GM18499 (cell line): Measurements from ENCODE around the gene VSTM1.

ENCODE experiments used
- ATAC-seq: cut with Tn5 transposase; IDR thresholded peaks from one replicate; pipeline ENCODE4 v1.9.1; 2021; ENCODE audit warnings: moderate number of reproducible peaks; ENCODE audit not compliant: insufficient read depth, unreplicated experiment

Gene VSTM1

DNA sequence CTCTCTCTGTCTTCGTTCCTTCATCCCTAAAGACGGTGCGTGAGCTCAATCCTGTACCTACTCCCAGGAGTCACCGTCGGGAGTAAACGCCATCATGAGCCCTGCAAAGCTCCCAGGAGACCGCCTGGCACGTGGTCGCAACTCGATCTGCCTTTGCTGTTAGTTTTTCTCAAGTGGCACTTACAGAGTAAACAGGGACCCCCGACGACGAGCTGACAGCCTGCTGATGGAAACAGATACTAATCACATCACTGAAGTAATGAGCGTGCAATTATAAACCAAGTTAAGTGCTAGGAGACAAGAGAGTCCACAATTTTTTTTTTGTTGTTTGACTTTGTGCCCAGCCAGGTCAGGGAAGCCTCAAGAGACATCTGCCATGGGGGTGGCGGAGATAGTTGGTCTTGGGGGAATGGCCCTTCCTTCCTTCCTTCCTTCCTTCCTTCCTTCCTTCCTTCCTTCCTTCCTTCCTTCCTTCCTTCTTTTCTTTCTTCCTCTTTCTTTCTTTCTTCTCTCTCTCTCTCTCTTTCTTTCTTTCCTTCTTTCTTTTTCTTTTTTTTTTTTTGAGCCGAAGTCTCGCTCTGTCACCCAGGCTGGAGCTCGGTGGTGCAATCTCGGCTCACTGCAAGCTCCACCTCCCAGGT is 48.7 kb downstream of the VSTM1 start:
- ATAC-seq = no peak

DNA sequence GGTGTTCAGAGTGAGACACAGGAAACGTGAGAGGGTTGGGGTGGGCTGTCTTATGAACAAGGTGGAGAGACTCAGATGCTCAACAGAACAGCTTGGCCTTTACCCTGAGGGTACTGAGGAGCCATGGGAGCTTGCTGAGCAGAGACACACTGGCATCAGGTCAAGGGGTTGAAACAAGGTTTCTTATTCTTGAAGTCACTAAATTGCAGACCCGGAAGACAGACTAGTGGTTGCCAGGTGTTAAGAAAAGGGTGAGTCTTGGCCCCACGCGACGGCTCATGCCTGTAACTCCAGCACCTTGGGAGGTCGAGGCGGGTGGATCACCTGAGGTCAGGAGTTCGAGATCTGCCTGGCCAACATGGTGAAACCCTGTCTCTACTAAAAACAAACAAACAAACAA is 49.8 kb downstream of the VSTM1 start:
- no peak for ATAC-seq

DNA sequence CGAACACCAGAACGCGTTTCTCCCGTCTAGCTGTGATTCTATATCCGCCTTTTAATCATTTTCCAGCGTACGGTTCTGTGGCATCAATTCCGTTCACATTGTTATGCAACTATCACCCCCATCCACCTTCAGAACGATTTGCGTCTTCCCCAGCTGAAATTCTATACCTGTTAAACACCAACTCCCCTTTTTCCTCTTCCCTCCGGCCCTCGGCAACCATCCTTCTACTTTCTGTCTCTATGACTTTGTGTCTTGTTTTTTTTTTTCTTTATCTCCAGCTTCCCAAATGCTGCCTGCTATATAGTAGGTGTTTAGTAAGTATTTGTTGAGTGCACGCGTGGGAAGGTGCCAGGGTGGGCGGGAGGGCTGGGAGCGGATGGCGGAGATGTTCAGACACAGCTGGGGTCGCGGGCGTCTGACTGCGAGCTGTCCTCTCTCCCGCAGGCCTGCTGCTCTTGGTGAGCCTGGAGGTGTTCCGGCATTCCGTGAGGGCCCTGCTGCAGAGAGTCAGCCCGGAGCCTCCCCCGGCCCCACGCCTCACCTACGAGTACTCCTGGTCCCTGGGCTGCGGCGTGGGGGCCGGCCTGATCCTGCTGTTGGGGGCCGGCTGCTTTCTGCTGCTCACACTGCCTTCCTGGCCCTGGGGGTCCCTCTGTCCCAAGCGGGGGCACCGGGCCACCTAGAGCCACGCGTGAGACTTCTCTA is 52.0 kb downstream of the VSTM1 start:
- ATAC-seq = no peak

GRCh38 chr19:54010474-54010873 is 53.2 kb downstream of the VSTM1 start:
- no peak for ATAC-seq

DNA sequence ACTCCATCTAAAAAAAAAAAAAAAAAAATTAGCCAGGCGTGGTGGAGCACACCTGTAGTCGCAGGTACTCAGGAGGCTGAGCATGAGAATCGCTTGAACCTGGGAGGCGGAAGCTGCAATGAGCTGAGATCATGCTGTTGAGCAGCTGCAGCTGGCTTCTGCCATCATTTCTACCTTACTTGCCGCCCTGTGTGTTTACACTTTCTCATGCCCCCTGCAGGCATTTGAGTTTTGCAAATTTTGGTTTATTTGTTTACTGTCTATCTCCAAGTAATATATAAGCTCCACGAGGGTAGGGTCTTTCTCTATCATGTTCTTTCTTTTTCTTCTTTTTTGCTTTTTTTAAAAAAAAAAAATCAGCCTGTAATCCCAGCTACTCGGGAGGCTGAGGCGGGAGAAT is 54.3 kb downstream of the VSTM1 start:
- ATAC-seq = no peak

GRCh38 chr19:54002495-54003315 is 61.0 kb downstream of the VSTM1 start:
- ATAC-seq = no peak

DNA sequence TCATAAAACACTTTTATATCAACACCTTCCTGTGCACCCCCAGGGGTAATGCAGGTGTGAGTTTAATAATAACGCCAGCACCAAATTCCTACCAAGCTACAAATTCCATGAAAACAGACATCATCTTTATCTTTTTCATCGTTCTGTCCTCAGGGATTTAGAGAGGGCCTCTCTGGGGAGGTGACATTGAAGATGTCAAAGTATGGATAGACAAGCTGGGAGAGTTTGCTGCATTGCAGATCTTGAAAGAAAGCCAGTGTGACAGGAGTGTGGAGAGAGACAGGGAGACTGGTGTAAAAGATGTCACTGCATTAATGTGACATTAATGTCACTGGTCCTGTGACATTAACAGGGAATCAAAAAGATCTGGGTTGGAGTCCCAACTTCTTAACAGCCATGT is 62.2 kb downstream of the VSTM1 start:
- ATAC-seq = no peak

DNA sequence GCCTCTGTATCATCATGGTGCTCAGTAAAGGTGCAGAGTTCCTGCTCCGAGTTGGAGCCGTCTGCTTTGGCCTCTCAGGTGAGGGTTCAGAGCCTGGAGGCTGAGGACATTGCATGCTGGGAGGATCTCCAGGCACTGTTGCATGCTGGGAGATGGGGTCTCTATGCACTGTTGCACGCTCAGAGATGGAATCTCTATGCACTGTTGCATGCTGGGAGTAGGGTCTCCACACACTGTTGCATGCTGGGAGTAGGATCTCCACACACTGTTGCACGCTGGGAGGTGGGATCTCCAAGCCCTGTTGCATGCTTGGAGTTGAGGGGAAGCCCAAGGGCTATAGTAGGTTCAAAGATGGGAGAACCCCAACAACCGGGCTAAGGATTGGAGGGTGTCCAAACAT is 64.0 kb downstream of the VSTM1 start:
- ATAC-seq = no peak

GRCh38 chr19:53998223-53998622 is 65.5 kb downstream of the VSTM1 start:
- ATAC-seq = no peak

GRCh38 chr19:53994811-53995210 is 68.9 kb downstream of the VSTM1 start:
- no peak for ATAC-seq

DNA sequence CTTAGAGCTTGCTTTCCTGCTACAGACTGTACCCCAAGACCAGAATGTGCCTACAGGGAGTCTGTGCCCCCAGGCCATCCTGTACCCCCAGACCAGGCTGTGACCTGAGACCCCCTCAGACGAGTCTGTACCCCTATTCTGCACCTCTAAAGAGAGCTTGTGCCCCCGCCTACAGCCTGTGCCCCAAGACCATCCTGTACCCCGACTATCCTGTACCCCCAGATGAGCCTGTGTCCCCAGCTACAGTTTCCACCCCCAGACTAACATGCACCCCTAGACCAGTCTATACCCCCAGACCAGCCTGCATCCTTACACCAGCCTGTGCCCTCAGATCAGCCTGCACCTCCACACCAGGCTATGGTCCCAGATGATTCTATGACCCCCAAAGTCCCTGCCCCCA is 70.2 kb downstream of the VSTM1 start:
- ATAC-seq = no peak

DNA sequence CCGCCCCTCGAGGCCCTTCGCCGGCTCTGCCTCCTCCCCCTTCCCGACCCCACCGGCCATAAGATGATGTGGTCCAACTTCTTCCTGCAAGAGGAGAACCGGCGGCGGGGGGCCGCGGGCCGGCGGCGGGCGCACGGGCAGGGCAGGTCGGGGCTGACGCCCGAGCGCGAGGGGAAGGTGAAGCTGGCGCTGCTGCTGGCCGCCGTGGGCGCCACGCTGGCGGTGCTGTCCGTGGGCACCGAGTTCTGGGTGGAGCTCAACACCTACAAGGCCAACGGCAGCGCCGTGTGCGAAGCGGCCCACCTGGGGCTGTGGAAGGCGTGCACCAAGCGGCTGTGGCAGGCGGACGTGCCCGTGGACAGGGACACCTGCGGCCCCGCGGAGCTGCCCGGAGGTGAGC is 70.9 kb downstream of the VSTM1 start:
- no peak for ATAC-seq

DNA sequence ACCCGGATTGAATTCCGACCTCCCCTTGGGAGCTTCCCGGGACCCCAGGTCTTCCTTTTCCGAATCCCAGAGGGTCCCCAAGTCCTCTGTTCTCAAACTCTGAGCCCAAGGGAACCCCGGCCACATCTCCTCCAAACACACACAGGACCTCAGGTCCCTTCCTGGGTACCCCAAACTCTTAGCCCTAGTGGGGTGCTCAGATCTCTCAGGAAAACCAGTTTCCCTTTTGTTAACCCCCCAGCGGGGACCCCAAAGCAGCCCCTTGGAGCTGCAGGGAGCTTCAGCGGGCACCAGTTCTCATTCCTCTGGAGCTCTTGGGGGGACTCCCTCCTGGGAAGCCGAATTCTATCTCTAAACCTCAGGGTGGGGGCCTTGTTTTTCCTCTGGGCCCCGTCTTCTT is 71.5 kb downstream of the VSTM1 start:
- no peak for ATAC-seq

GRCh38 chr19:53991224-53992113 is 72.2 kb downstream of the VSTM1 start, which contains the start of gene CACNG6:
Gene CACNG6 (plus strand): TSS chr19:53991637. CDS start chr19:53992878, 1,241 bp downstream.
- ATAC-seq = no peak
